VCaP (cell line): Measurements from ENCODE around the gene LRP1.

Experiments
- H3K27ac ChIP-seq: fragments of 450-650 bp; 2 replicates; pipeline ENCODE4 v1.5.1; 2017
- CTCF ChIP-seq: fragments of 450-650 bp; conservative IDR thresholded peaks from 2 replicates; pipeline ENCODE4 v1.5.1; 2017; ENCODE audit warnings: mild to moderate bottlenecking, moderate library complexity

LRP1 gene

DNA sequence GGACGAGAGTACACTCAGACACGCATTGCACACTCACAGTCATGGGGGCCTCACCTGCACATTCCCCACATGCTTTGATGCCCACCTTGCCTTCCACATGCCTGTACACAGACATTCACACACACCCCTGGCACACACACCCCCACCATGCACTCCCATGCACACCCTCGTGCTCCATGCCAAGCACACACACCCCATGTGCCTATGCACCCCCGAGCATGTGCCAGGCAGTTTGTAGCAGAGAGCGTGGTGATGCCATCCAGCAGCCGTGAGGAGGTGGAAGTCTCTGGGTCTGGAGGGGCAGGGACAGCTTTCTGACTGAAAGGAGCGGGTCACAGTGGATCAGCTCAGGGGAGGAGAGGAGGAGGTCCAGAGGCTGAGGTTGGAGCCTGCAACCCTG is 77.6 kb downstream of the LRP1 start:
- no peak for TF ChIP-seq CTCF
- no peak overlapping the region for H3K27ac ChIP-seq

GRCh38 chr12:57207731-57208630 is 79.7 kb downstream of the LRP1 start:
- H3K27ac ChIP-seq: no peak overlapping the region
- TF ChIP-seq CTCF: no peak

DNA sequence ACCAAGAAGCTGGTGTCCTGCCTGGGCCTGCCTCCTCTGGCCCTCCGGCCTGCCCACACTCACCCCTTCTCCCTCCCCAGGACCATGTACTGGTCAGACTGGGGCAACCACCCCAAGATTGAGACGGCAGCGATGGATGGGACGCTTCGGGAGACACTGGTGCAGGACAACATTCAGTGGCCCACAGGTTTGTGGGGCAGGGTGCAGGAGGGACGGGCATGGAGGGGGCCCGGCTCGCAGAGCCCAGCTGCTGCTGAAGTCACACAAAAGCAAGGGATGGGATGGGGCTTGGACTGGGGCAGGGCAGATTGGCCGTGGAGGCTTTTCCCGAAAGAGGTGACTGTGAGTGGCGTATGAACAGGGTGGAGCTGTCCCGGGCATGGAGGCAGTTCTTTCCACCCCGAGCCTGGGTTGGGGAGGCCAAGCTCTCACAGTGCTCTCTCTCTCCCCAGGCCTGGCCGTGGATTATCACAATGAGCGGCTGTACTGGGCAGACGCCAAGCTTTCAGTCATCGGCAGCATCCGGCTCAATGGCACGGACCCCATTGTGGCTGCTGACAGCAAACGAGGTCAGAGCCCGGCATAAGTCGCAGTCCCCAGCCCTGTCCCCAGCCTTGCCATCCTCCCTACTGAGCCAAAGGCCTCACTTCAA is 80.5 kb downstream of the LRP1 start:
- H3K27ac ChIP-seq: no peak overlapping the region

DNA sequence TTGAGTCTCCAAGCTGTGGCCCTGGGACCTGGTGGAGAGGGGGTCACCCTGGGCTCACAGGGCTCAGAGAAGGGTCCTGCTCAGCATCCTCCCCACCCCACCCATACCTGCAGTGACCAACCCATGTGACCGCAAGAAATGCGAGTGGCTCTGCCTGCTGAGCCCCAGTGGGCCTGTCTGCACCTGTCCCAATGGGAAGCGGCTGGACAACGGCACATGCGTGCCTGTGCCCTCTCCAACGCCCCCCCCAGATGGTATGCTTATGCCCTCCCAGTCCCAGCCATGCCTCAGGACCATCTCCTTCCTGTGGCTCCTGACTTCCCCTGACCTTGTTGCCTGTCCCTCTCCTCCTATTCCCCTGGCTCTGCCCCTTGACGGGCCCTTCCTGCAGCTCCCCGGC is 81.6 kb downstream of the LRP1 start:
- no peak for TF ChIP-seq CTCF
- no peak overlapping the region for H3K27ac ChIP-seq

More for the DNA sequence above, 80.5 kb downstream of the LRP1 start:
- no peak for TF ChIP-seq CTCF

- no peak for TF ChIP-seq CTCF
- no peak overlapping the region for H3K27ac ChIP-seq
These were observed 82.2 kb downstream of the LRP1 start for GRCh38 chr12:57210461-57210860.

GRCh38 chr12:57210926-57211692 is 82.8 kb downstream of the LRP1 start:
- no peak overlapping the region for H3K27ac ChIP-seq
- no peak for TF ChIP-seq CTCF
